ENCODE measurements around the gene LBHD1.

The LBHD1 gene

GRCh38 chr11:62645671-62645945 is 26.5 kb downstream of the LBHD1 start:
- no peak for TF ChIP-seq CTCF (IDR thresholded peaks at IDR 0.05; ENCODE audit: insufficient read depth, low read length, missing control alignments)
- ChIA-PET CTCF (interaction anchor here (1.0 to 2.7 kb wide), 7 partner anchors 11 to 251 kb away, joined by 3 to 11 read pairs (median 4); partner anchors contain the start of genes C11orf98 and CSKMT), POLR2A (interaction anchor here (0.6 to 3.5 kb wide), 6 partner anchors 13 to 195 kb away, joined by 3 to 46 read pairs (median 4); partner anchors contain the start of genes C11orf98, CSKMT, LRRN4CL and TUT1)
- DNase-seq (ENCODE audit: low read depth, low spot score) = no peak
- peak overlapping the region; percentile 91 for H3K4me3 ChIP-seq (ENCODE audit: low read depth, low read length)

GRCh38 chr11:62644220-62644619 is 27.8 kb downstream of the LBHD1 start:
- no peak for DNase-seq (ENCODE audit: low read depth, low spot score)
- POLR2A ChIA-PET = interaction anchor here (1.5 to 3.5 kb wide), 3 partner anchors 9 to 23 kb away, joined by 6 to 46 read pairs (median 6); partner anchors contain the start of genes B3GAT3, C11orf98, CSKMT and INTS5
- no peak overlapping the region for H3K4me3 ChIP-seq (ENCODE audit: low read depth, low read length)
- CTCF ChIA-PET = interaction anchor here (1.4 to 2.7 kb wide), 2 partner anchors 9 to 16 kb away, joined by 4 to 11 read pairs; no protein-coding TSS in a partner anchor
- TF ChIP-seq CTCF (IDR thresholded peaks at IDR 0.05; ENCODE audit: insufficient read depth, low read length, missing control alignments) = no peak

- no peak overlapping the region for H3K4me3 ChIP-seq (ENCODE audit: low read depth, low read length)
- no peak for TF ChIP-seq CTCF (IDR thresholded peaks at IDR 0.05; ENCODE audit: insufficient read depth, low read length, missing control alignments)
- ChIA-PET CTCF (interaction anchor here (0.9 to 1.2 kb wide), 2 partner anchors 9 to 10 kb away, joined by 3 to 5 read pairs; no protein-coding TSS in a partner anchor), POLR2A (interaction anchor here (0.5 to 0.7 kb wide), 2 partner anchors 20 kb away, joined by 3 read pairs; partner anchors contain the start of gene INTS5)
- no peak for DNase-seq (ENCODE audit: low read depth, low spot score)
Observed at GRCh38 chr11:62632492-62632891, 39.6 kb downstream of the LBHD1 start.

- H3K4me3 ChIP-seq (ENCODE audit: low read depth, low read length) = no peak overlapping the region
- no peak for TF ChIP-seq CTCF (IDR thresholded peaks at IDR 0.05; ENCODE audit: insufficient read depth, low read length, missing control alignments)
- DNase-seq (ENCODE audit: low read depth, low spot score) = no peak
- CTCF ChIA-PET = interaction anchor here (1.0 to 1.5 kb wide), 2 partner anchors 17 to 34 kb away, joined by 3 to 4 read pairs; no protein-coding TSS in a partner anchor
- POLR2A ChIA-PET = interaction anchor here (1.0 kb wide), 1 partner anchor 36 kb away, joined by 3 read pairs; the partner anchor contains the start of gene TUT1
Observed at GRCh38 chr11:62627713-62628112, 44.4 kb downstream of the LBHD1 start.

- H3K4me3 ChIP-seq (ENCODE audit: low read depth, low read length) = peak overlapping the region; percentile 39; the same call in 1 of the 2 replicates
- ChIA-PET POLR2A (interaction anchor here (0.7 to 2.5 kb wide), 12 partner anchors 10 to 85 kb away, joined by 3 to 16 read pairs (median 6); partner anchors contain the start of genes AHNAK, BSCL2, C11orf98 and CSKMT), CTCF (interaction anchor here (1.0 to 6.2 kb wide), 6 partner anchors 9 to 31 kb away, joined by 3 to 49 read pairs (median 5); partner anchors contain the start of genes EML3, ROM1 and TUT1)
- TF ChIP-seq CTCF (IDR thresholded peaks at IDR 0.05; ENCODE audit: insufficient read depth, low read length, missing control alignments) = no peak
- DNase-seq (ENCODE audit: low read depth, low spot score) = no peak
Observed at GRCh38 chr11:62622476-62623089, 49.5 kb downstream of the LBHD1 start.
